Measurements from ENCODE around the gene EHBP1L1. TPM values are rescaled to one million over a fixed set of nuclear protein-coding genes. Genes with fewer than 3 reads are reported as not detected.

EHBP1L1 gene
- total RNA-seq, 1 experiment from 2014 or later = 126 TPM

DNA sequence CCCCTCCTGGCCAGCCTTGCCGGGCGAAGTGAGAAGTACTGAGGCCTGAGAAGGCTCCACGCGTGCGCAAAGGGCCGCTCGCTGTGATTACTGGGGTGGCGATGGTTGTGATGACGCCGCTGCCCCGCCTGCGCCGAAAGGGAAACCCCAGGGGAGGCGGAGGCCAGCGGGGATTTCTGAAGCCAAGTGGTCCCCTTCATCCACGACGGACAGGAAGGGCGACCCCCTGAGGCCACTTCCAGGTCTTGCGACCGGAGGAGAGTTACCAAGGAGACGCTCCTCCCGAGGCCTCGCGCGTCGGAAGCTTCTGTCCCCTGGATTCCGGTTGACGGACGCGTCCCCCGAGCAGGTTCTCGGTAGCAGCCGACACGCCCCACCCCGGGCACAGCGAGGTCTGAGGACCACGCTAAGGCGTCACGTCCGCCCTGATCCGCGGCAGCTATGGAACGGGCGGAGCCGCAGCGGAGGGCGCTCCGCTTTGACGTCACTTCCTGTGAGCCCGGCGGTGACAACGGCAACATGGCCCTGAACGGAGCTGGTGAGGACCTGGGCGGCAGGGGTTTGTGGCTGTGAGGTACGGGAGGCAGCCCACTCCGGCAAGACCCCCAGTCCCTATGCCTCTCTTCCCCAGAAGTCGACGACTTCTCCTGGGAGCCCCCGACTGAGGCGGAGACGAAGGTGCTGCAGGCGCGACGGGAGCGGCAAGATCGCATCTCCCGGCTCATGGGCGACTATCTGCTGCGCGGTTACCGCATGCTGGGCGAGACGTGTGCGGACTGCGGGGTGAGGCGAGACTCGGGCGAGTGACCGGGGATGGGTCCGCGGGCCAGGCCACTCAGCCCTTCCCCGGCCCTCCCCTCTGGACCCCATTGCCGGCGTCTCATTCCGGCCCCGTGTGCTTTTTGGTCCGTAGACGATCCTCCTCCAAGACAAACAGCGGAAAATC is 5.6 kb upstream of the EHBP1L1 start, which contains the start of gene ZNRD2:
ZNRD2 (plus strand) TSS at position 505 of the 946 bp plus-strand sequence; CDS start at position 520, 15 bp downstream.
- H3K36me3 ChIP-seq (ENCODE audit: low read depth, low read length) = no peaks in the 10 kb centered on the region
- DNase-seq = peak; percentile 99

DNA sequence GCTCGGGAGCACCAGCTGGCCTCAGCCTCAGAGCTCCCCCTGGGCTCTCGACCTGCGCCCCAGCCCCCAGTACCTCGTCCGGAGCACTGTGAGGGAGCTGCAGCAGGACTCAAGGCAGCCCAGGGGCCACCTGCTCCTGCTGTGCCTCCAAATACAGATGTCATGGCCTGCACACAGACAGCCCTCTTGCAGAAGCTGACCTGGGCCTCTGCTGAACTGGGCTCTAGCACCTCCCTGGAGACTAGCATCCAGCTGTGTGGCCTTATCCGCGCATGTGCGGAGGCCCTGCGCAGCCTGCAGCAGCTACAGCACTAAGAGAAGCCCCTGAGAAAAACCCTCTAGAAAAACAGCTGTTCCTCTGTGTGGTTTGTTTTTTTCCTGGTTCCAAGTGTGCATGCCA is 4.4 kb upstream of the EHBP1L1 start:
- ATAC-seq (no peak), DNase-seq (no peak)
- Histone ChIP-seq H3K36me3 (ENCODE audit: low read depth, low read length) (no peaks in the 10 kb centered on the region), H3K4me2 (ENCODE audit: low read length) (peak overlapping the region; percentile 93), H3K9me2 (replicated peaks; ENCODE audit: low read length) (no peaks in the 10 kb centered on the region), H3F3A (ENCODE audit: low read length, unreplicated experiment) (peaks cover 4% of the 10 kb centered on the region), H3K27ac (ENCODE audit: low read length) (no peak overlapping the region), H3K9ac (ENCODE audit: low read length) (peak overlapping the region; percentile 93; the same call in 1 of the 2 replicates), H4K20me1 (ENCODE audit: low read length) (no peaks in the 10 kb centered on the region), H3K79me2 (ENCODE audit: low read length) (peaks cover 54% of the 10 kb centered on the region), H2AFZ (ENCODE audit: low read length) (no peak overlapping the region), H3K27me3 (ENCODE audit: low read length) (no peaks in the 10 kb centered on the region), H3K9me3 (ENCODE audit: low read length) (no peaks in the 10 kb centered on the region), H3K4me1 (ENCODE audit: insufficient read depth, low read length) (peaks cover 50% of the 10 kb centered on the region), H3K4me3 (ENCODE audit: low read length) (peak overlapping the region; percentile 97)
- ChIA-PET POLR2A (ENCODE audit: unreplicated experiment) (no interaction called here), CTCF (interaction anchor here (0.8 to 3.2 kb wide), 2 partner anchors 25 to 30 kb away, joined by 11 to 25 read pairs; no protein-coding TSS in a partner anchor)
- TF ChIP-seq EZH2 (IDR thresholded peaks at IDR 0.05; ENCODE audit: low read length, unreplicated experiment) (no peak), EZH2phosphoT487 (IDR thresholded peaks at IDR 0.05; ENCODE audit: borderline replicate concordance, low read length) (no peak)
- TF ChIP-seq, protein P1, sequence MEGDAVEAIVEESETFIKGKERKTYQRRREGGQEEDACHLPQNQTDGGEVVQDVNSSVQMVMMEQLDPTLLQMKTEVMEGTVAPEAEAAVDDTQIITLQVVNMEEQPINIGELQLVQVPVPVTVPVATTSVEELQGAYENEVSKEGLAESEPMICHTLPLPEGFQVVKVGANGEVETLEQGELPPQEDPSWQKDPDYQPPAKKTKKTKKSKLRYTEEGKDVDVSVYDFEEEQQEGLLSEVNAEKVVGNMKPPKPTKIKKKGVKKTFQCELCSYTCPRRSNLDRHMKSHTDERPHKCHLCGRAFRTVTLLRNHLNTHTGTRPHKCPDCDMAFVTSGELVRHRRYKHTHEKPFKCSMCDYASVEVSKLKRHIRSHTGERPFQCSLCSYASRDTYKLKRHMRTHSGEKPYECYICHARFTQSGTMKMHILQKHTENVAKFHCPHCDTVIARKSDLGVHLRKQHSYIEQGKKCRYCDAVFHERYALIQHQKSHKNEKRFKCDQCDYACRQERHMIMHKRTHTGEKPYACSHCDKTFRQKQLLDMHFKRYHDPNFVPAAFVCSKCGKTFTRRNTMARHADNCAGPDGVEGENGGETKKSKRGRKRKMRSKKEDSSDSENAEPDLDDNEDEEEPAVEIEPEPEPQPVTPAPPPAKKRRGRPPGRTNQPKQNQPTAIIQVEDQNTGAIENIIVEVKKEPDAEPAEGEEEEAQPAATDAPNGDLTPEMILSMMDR (conservative IDR thresholded peaks at IDR 0.05; ENCODE audit: low read depth, low read length) = no peak
- intact Hi-C loops (cut with micrococcal nuclease) = loop anchor here (2.0 kb wide), 1 partner anchor 17 kb away; no protein-coding TSS in a partner anchor
- BruUV-seq (replicated peaks) = no TSS peak

More for the DNA sequence above, 5.6 kb upstream of the EHBP1L1 start, which contains the start of gene ZNRD2:
- peaks cover 50% of the 10 kb centered on the region for H3K79me2 ChIP-seq (ENCODE audit: low read length)
- H4K20me1 ChIP-seq (ENCODE audit: low read length) = no peaks in the 10 kb centered on the region
- no peaks in the 10 kb centered on the region for H3K9me2 ChIP-seq (replicated peaks; ENCODE audit: low read length)
- H3K4me2 ChIP-seq (ENCODE audit: low read length) = peak within 1 kb of the TSS; percentile 93
- H2AFZ ChIP-seq (ENCODE audit: low read length) = peak within 1 kb of the TSS; percentile 80
- no TSS peak for BruUV-seq (replicated peaks)
- no peaks in the 10 kb centered on the region for H3K27me3 ChIP-seq (ENCODE audit: low read length)
- H3K9me3 ChIP-seq (ENCODE audit: low read length) = no peaks in the 10 kb centered on the region
- peak within 1 kb of the TSS; percentile 86 for H3K27ac ChIP-seq (ENCODE audit: low read length)
- ChIA-PET CTCF (interaction anchor here (0.6 to 3.2 kb wide), 6 partner anchors 11 to 721 kb away, joined by 3 to 25 read pairs (median 5); partner anchors contain the start of gene TMEM151A), POLR2A (ENCODE audit: unreplicated experiment) (interaction anchor here (0.5 to 1.1 kb wide), 7 partner anchors 11 to 149 kb away, joined by 3 to 10 read pairs (median 4); no protein-coding TSS in a partner anchor)
- TF ChIP-seq EZH2 (IDR thresholded peaks at IDR 0.05; ENCODE audit: low read length, unreplicated experiment) (no peak), EZH2phosphoT487 (IDR thresholded peaks at IDR 0.05; ENCODE audit: borderline replicate concordance, low read length) (no peak)
- TF ChIP-seq, protein P1 (conservative IDR thresholded peaks at IDR 0.05; ENCODE audit: low read depth, low read length) = peak; percentile 78
- peak within 1 kb of the TSS; percentile 97 for H3K4me3 ChIP-seq (ENCODE audit: low read length)
- peak; percentile 67 for ATAC-seq
- peak within 1 kb of the TSS; percentile 93 for H3K9ac ChIP-seq (ENCODE audit: low read length)
- H3K4me1 ChIP-seq (ENCODE audit: insufficient read depth, low read length) = peaks cover 55% of the 10 kb centered on the region
- H3F3A ChIP-seq (ENCODE audit: low read length, unreplicated experiment) = peaks cover 4% of the 10 kb centered on the region
- intact Hi-C loops (cut with micrococcal nuclease) = loop anchor here (1.0 to 2.0 kb wide), 3 partner anchors 10 to 30 kb away; no protein-coding TSS in a partner anchor
